ENCODE measurements around the gene GAST.
"Not testable (repeated sequence)": the region's sequence is repeated elsewhere in the genome, so short reads cannot be mapped to it uniquely, and the experiment has no call there.

The GAST gene

DNA sequence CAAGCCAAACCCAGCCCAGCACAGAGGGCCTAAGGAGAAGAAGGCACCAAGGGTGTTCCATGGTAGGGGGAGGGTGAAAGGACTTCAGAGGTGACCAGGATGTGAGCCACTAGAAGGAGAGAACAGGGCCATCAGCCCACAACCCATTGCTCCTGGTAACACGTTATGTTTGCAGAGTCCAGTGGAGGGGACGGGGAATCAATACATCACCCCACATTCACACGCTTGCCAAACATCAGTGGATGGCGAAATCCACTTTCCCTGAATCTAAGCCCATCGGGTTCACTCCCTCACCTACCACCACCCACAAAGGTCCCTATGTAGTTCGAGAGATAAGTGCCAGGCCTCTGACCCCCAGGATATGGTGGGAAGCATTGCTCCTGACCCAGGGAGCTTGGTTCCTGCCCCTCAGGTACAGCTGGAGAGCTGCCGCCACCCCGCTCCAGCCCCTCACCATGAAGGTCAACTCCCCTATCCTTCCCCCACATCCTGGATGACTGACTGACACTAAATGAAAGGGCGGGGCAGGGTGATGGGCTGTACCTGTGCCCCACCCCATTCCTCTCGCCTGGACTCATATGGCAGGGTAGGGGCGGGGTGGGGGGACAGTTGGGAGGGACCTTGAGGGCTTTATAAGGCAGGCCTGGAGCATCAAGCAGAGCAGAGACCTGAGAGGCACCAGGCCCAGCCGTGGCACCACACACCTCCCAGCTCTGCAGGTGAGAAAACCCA is at the start of gene GAST:
GAST (plus strand) TSS at position 663 of the 732 bp plus-strand sequence. CDS start 3,106 bp downstream, outside the sequence.
- no peak for FAIRE-seq

DNA sequence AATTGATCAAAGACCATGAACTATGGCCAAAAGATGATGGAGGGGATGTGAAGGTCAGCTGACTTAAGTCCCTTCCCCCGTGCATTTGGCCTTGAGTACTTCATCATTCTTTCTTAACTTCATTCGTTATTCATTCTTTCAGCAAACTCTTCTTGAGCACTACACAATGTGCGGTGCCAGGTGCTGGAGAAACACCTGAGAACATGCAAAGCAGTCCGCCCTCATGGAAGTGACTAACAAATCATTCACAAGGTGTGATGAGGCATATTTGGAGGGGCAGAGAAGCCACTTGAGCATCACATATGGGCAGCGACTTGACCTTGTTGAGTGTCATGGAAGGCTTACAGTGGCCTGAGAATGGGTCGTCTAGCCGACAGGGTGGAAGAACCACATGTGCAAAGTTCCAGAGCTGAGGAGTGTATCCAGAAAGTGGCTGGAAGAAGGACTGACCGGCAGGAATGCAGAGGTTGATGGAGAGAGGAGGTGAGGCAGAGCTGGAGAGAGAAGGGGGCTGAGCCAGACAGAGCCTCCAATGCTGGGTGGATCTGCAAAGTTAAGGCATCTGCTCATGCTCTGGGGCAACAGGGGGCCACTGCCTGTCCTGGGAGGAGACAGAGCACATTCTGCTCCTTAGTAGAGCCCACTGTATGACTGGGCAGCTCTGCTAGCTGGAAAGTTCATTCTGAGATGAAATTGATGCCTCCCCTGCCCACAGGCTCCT is 48.5 kb upstream of the GAST start:
- no peak for FAIRE-seq

DNA sequence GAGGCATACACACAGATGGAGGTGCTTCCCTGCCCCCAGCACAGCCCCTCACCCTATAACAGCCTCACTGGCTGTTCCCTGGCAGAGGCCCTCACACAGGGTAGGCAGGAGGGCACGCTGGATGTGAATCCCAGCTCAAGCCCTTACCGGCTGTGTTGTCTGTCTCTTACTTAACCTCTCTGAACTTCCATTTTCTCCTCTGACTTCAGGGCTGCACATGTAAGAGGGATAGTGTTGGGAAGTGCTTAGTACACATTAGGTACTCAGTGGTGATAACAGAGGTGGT is 48.0 kb upstream of the GAST start:
- no peak for FAIRE-seq

- no peak for FAIRE-seq
Observed at GRCh38 chr17:41664587-41665565, 47.3 kb upstream of the GAST start.

GRCh38 chr17:41665566-41666236 is 46.4 kb upstream of the GAST start:
- no peak for FAIRE-seq

GRCh38 chr17:41666237-41666641 is 45.9 kb upstream of the GAST start:
- FAIRE-seq: no peak

- no peak for FAIRE-seq
Observed at GRCh38 chr17:41666708-41667279, 45.3 kb upstream of the GAST start.

DNA sequence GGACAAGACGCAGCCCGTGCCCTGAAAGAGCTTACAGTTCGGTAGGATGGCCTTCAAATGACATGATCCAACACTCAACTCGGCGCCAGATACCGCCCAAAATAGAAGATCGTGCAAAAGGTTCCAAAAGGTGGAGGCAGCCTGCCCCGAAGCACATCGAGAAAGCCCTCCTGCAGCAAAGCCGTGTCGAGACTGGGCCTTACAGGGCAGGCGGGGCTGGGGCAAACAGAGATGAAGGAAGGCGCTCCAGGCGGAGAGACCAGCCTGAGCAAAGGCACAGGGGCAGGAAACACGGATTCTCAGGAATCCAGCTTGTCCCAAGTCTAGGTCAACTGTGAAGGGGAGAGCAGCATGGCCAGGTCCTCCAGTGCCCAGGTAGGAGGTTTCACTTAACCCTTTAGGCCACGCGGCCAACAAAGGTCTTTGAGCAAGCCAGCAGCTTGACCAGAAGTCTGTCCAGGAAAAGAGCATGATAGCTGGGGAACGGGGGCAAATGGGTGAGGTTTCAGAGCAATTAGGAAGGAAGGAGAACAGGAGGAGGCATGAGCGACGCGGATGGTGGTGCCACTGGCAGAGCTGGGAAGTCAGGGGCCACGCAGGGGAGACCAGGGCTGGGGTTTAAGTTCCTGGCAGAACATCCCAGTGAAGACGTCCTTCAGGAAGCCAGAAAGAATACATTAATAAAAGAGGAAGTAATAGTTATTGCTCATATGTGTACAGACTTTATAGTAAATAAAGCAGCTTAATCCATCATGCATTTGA is 44.7 kb upstream of the GAST start:
- no peak for FAIRE-seq

GRCh38 chr17:41672153-41672552 is 40.0 kb upstream of the GAST start:
- no peak for FAIRE-seq

GRCh38 chr17:41675157-41676057 is 36.7 kb upstream of the GAST start:
- not testable (repeated sequence) for FAIRE-seq

DNA sequence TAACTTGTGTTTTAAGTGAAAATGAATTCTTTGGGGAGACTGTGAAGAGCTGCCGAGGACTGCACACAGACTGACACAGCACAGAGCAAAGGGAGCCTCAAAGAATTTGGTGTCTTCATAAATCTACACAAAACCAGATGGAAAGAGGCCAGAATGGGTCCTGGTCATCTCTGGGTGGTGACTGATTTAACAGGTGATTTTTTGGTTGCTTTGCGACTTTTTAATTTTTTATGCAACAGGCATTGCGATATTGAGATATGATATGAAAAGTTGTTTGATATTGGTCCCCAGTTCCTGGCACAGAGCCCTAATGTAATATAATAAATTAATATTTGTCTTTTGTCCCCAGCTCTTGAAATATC is 36.1 kb upstream of the GAST start:
- FAIRE-seq: no peak

DNA sequence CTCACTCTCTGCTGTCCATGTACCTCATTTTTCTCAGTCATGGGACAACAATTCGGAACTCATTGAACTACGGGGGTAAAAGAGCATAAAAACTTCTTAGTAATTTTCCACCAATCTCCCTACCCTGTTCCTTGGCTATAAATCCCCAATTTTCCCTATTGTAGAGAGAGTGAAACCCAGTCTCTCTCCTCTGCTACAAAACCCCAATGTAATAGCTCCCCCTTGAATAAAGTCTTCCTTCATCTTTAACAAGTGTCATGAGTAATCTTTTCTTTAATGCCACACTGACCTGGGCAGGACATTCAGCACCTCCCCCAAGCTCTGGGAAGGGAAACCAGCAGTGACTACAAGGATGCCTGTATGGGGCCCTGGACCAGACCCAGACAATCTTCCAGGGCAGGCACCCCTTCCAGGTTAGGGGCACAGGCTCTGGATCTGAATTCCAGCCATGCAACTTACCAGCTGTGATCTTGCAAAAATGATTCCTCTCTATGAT is 33.7 kb upstream of the GAST start:
- no peak for FAIRE-seq

GRCh38 chr17:41678907-41679739 is 33.0 kb upstream of the GAST start:
- no peak for FAIRE-seq

DNA sequence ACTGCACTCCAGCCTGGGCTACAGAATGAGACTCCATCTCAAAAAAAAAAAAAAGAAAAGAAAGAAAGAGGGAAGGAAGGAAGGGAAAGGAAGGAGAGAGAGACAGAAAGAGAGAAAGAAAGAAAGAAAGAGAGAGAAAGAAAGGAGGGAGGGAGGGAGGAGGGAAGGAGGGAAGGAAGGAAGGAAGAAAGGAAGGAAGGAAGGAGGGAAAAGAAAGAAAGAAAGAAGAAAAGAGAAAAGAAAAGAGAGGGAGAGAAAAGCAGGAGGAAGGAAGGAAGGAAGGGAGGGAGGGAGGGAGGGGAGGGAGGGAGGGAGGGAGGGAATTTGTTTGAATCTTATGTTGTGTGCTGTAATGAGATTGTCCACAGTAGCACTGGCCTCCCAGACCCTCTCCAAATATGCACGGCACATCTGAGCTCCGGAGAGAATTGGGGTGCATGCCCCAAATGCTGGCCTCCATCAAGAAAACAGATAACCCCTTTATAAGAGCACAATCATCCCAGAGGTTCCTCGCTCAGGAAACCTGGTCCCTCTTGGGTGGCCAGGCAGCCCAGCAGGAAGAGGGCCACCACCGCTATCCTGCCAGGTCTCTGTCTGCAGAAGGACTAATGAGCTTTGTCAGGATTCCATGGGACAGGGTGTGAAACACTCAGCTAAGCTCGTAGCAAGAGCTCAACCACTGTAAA is 32.2 kb upstream of the GAST start:
- FAIRE-seq: no peak

DNA sequence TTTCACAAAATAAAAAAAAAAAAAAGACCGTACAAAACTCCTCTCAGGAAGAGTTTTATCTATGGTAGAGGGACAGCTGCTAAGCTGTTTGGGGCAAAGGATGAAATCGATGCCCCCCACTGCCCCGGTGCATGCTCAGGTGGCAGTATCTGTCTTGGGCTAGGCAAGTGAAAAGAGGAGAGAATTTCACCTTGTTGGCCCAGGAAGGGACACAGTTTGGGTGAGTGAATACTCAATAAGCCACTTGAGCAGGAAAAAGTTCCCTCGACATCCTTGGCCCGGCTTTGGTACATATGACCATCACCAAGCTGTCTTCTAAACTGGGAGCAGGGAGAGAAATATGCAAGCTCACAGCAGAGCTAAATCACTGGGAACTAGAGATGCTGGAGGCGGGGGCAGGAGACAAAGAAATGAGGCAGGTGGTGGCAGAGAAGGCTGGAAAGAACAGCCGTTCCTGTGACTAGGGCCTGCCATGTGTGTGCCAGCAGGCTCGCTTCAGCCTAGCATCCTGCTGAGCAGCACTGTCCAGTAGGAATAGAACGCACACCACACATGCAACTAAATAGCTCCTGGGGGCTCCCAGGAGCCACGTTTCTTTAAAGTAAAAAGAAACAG is 31.6 kb upstream of the GAST start:
- no peak for FAIRE-seq

DNA sequence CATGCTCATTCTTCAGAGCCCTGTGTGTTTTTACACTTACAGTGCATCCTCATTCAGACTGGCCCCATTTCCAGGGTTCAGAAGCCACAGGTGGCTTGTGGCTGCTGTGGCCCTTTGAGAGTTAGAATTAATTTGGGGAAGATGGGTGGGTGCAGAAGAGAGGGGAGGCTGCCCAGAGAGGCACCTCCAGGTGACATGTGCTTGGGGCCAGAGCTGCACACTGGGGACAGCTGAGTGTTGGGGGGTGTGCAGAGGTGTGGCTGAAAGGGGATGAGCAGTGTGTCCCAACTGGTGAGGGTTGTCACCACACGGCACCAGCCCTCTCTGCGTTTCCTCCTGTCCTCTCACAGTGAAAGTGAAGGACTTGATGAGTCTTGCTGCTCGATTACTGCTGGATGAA is 30.4 kb upstream of the GAST start:
- no peak for FAIRE-seq

GRCh38 chr17:41682631-41683030 is 29.5 kb upstream of the GAST start:
- FAIRE-seq: no peak

- FAIRE-seq: no peak
Observed at GRCh38 chr17:41683441-41684007, 28.6 kb upstream of the GAST start.

Data from A204.1 (cell line).